ENCODE results near the gene STK32C. TPM values are rescaled to one million over a fixed set of nuclear protein-coding genes. Genes with fewer than 3 reads are reported as not detected.

The STK32C gene
- total RNA-seq, 1 donor from 2014 or later = 13.0 TPM

DNA sequence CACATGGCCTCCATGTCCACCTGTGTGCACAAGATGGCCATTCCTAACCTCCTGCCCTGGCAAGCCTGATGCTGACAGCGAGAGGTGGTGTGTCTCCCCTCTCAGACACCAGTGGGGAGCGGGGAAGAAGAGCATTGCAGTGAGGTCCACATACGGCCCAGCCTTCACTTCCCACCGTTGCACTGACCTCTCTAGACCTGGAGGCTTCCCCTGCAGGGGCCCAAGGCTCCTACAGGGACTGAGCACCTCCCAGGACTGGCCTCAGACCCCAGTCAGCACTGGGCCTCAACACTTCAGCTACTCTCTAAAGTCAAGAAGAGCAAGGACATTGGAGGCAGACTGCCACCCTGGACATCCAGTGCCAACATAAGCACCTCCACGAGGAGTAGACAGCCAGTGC lies 15.9 kb downstream of the STK32C start:
- no peak for DNase-seq (ENCODE audit: low read depth)
- no peak for TF ChIP-seq CTCF (conservative IDR thresholded peaks at IDR 0.05; ENCODE audit: low read depth, low read length)
- no peak overlapping the region for H3K4me3 ChIP-seq (ENCODE audit: low read depth, low read length)

- no peak for DNase-seq (ENCODE audit: low read depth)
- TF ChIP-seq CTCF (conservative IDR thresholded peaks at IDR 0.05; ENCODE audit: low read depth, low read length) = no peak
- no peak overlapping the region for H3K4me3 ChIP-seq (ENCODE audit: low read depth, low read length)
Measured at GRCh38 chr10:132290631-132291030, 17.1 kb downstream of the STK32C start.

- no peak overlapping the region for H3K4me3 ChIP-seq (ENCODE audit: low read depth, low read length)
- no peak for DNase-seq (ENCODE audit: low read depth)
- TF ChIP-seq CTCF (conservative IDR thresholded peaks at IDR 0.05; ENCODE audit: low read depth, low read length) = no peak
Measured at GRCh38 chr10:132289439-132289838, 18.3 kb downstream of the STK32C start.

GRCh38 chr10:132283604-132284382 lies 24.0 kb downstream of the STK32C start:
- DNase-seq (ENCODE audit: low read depth) = no peak

GRCh38 chr10:132282667-132283603 lies 24.8 kb downstream of the STK32C start:
- DNase-seq (ENCODE audit: low read depth) = no peak
- no peak overlapping the region for H3K4me3 ChIP-seq (ENCODE audit: low read depth, low read length)
- no peak for TF ChIP-seq CTCF (conservative IDR thresholded peaks at IDR 0.05; ENCODE audit: low read depth, low read length)

More at GRCh38 chr10:132283604-132284382, 24.0 kb downstream of the STK32C start:
- TF ChIP-seq CTCF (conservative IDR thresholded peaks at IDR 0.05; ENCODE audit: low read depth, low read length) = no peak
- no peak overlapping the region for H3K4me3 ChIP-seq (ENCODE audit: low read depth, low read length)

- TF ChIP-seq CTCF (conservative IDR thresholded peaks at IDR 0.05; ENCODE audit: low read depth, low read length) = no peak
- H3K4me3 ChIP-seq (ENCODE audit: low read depth, low read length) = no peak overlapping the region
- DNase-seq (ENCODE audit: low read depth) = no peak
Measured at GRCh38 chr10:132281915-132282666, 25.7 kb downstream of the STK32C start.
